Natural killer cell (primary cell): ENCODE results near the gene RAI14. TPM values are rescaled to one million over a fixed set of nuclear protein-coding genes. Genes with fewer than 3 reads are reported as not detected.

Source experiments
- ATAC-seq, 3 donors: fragments of 150-1000 bp in 2 of 3; fragments of 200-7000 bp in 1 of 3; cut with Tn5 transposase; 1 replicate in 1 of 3; 2 replicates in 2 of 3; pipeline ENCODE4 v1.10.0; 2021; ENCODE audit warnings: mild to moderate bottlenecking in 2 of 3, moderate library complexity in 2 of 3
- DNase-seq, 2 donors: peaks; one replicate each; pipeline versions ENCODE4 v3.0.0 to v3.0.0-alpha.2; 2013 to 2021; ENCODE audit warnings: mixed read lengths in 1 of 2
- H3K27ac ChIP-seq: one replicate; pipeline ENCODE4 v1.5.1; 2013; ENCODE audit warnings: mild to moderate bottlenecking, low read length
- H3K27me3 ChIP-seq: one replicate; pipeline ENCODE4 v1.6.1; 2013; ENCODE audit warnings: low read length; ENCODE audit not compliant: control insufficient read depth, insufficient read depth
- H3K36me3 ChIP-seq: one replicate; pipeline ENCODE4 v1.6.1; 2013; ENCODE audit warnings: low read length; ENCODE audit not compliant: control insufficient read depth, insufficient read depth
- H3K4me1 ChIP-seq: one replicate; pipeline ENCODE4 v1.6.1; 2013; ENCODE audit warnings: low read length; ENCODE audit not compliant: control insufficient read depth, insufficient read depth
- H3K4me3 ChIP-seq: one replicate; pipeline ENCODE4 v1.5.1; 2013; ENCODE audit warnings: low read length
- H3K9me3 ChIP-seq: one replicate; pipeline ENCODE4 v1.6.1; 2013; ENCODE audit warnings: low read length; ENCODE audit not compliant: control insufficient read depth, insufficient read depth
- H3K27ac Mint-ChIP-seq, 2 donors: one replicate each; pipeline ENCODE4 v1.8.0; 2022; ENCODE audit warnings: mild to moderate bottlenecking in 2 of 2, mixed read lengths in 2 of 2, moderate library complexity in 1 of 2
- H3K27me3 Mint-ChIP-seq, 2 donors: one replicate each; pipeline ENCODE4 v1.8.0; 2022; ENCODE audit warnings: low read depth in 2 of 2, mixed read lengths in 2 of 2
- H3K36me3 Mint-ChIP-seq: one replicate; pipeline ENCODE4 v1.8.0; 2022; ENCODE audit warnings: mixed read lengths
- H3K4me1 Mint-ChIP-seq, 2 donors: one replicate each; pipeline ENCODE4 v1.8.0; 2022; ENCODE audit warnings: mixed read lengths in 2 of 2
- H3K4me3 Mint-ChIP-seq: one replicate; pipeline ENCODE4 v1.8.0; 2022; ENCODE audit warnings: mild to moderate bottlenecking, moderate library complexity, mixed read lengths
- H3K9me3 Mint-ChIP-seq, 2 donors: one replicate each; pipeline ENCODE4 v1.8.0; 2022; ENCODE audit warnings: mixed read lengths in 2 of 2
- WGBS: methylation state at CpG from one replicate; pipeline ENCODE4 v1.1.7; 2013; ENCODE audit warnings: missing lambda C conversion rate; ENCODE audit not compliant: insufficient coverage; 5-methylcytosine and 5-hydroxymethylcytosine counted together
- intact Hi-C: fragments of 100-400 bp; cut with micrococcal nuclease; formaldehyde crosslinking; loops from one replicate; pipeline ENCODE4 v1.14.2; 2022
- total RNA-seq, 4 donors: library from RNA; stranded (reverse); fragments of 120-200 nt in 1 of 4; gene quantifications; one replicate each; pipeline versions ENCODE4 v1.2.3 to v1.2.4, GENCODE V29; 2013 to 2022
- TF ChIP-seq, protein P1 (sequence below): fragments of 200-600 bp; IDR thresholded peaks from one replicate; pipeline ENCODE4 v1.8.0; 2022; ENCODE audit warnings: antibody characterized with exemption

Gene RAI14
- total RNA-seq, 3 donors from 2014 or later (not counting 1 experiment from before 2014, with no cell fraction given): 0.40 to 2.9 (median 2.8) TPM

- H3K27ac Mint-ChIP-seq: no peak overlapping the region
- peaks cover 4 to 7% of the 10 kb centered on the region in 2 donors for H3K27me3 Mint-ChIP-seq
- no peak overlapping the region for H3K4me3 Mint-ChIP-seq
- H3K9me3 Mint-ChIP-seq: no peaks in the 10 kb centered on the region
- DNase-seq: no peak
- H3K27ac ChIP-seq: no peak overlapping the region
- no peak overlapping the region for H3K4me3 ChIP-seq
- WGBS: 84% methylated on average over 4 of the region's 4 CpGs
- H3K9me3 ChIP-seq: no peaks in the 10 kb centered on the region
- no peaks in the 10 kb centered on the region for H3K36me3 ChIP-seq
- intact Hi-C loops: no loop called here
- TF ChIP-seq, protein P1, sequence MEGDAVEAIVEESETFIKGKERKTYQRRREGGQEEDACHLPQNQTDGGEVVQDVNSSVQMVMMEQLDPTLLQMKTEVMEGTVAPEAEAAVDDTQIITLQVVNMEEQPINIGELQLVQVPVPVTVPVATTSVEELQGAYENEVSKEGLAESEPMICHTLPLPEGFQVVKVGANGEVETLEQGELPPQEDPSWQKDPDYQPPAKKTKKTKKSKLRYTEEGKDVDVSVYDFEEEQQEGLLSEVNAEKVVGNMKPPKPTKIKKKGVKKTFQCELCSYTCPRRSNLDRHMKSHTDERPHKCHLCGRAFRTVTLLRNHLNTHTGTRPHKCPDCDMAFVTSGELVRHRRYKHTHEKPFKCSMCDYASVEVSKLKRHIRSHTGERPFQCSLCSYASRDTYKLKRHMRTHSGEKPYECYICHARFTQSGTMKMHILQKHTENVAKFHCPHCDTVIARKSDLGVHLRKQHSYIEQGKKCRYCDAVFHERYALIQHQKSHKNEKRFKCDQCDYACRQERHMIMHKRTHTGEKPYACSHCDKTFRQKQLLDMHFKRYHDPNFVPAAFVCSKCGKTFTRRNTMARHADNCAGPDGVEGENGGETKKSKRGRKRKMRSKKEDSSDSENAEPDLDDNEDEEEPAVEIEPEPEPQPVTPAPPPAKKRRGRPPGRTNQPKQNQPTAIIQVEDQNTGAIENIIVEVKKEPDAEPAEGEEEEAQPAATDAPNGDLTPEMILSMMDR: no peak
- ATAC-seq: no peak
- H3K4me1 Mint-ChIP-seq: no peaks in the 10 kb centered on the region
- H3K36me3 Mint-ChIP-seq: no peaks in the 10 kb centered on the region
- no peaks in the 10 kb centered on the region for H3K4me1 ChIP-seq
- H3K27me3 ChIP-seq: no peaks in the 10 kb centered on the region
These were observed 28.3 kb downstream of the RAI14 start for GRCh38 chr5:34684281-34684979.

DNA sequence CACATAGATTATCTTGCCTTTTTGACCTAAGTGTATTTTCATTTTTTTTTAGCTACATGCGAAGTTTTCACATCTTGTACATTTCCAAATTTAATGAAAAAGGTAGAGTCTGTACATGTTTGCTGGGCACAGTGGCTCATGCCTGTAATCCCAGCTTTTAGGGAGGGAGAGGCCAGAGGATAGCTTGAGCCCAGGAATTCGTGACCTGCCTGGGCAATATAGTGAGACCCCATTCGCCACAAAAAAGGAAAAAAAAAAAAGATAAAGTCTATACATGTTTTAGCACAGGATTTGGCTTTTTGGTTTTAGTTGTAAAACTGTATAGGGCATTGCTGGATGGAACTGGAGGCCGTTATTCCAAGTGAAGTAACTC lies 28.8 kb downstream of the RAI14 start:
- peaks cover 4 to 7% of the 10 kb centered on the region in 2 donors for H3K27me3 Mint-ChIP-seq
- no peaks in the 10 kb centered on the region for H3K27me3 ChIP-seq
- 75% methylated on average over 3 of the region's 4 CpGs for WGBS
- H3K9me3 ChIP-seq: no peaks in the 10 kb centered on the region
- intact Hi-C loops: no loop called here
- no peaks in the 10 kb centered on the region for H3K4me1 Mint-ChIP-seq
- no peak for ATAC-seq
- H3K27ac ChIP-seq: no peak overlapping the region
- no peaks in the 10 kb centered on the region for H3K4me1 ChIP-seq
- TF ChIP-seq, protein P1: no peak
- no peak overlapping the region for H3K4me3 Mint-ChIP-seq
- no peak overlapping the region for H3K27ac Mint-ChIP-seq
- H3K36me3 ChIP-seq: no peaks in the 10 kb centered on the region
- no peaks in the 10 kb centered on the region for H3K36me3 Mint-ChIP-seq
- no peak overlapping the region for H3K4me3 ChIP-seq
- no peaks in the 10 kb centered on the region for H3K9me3 Mint-ChIP-seq
- DNase-seq: no peak

- no peaks in the 10 kb centered on the region for H3K36me3 Mint-ChIP-seq
- intact Hi-C loops: no loop called here
- no peak overlapping the region for H3K4me3 Mint-ChIP-seq
These were observed 29.5 kb downstream of the RAI14 start for GRCh38 chr5:34685485-34686165.

More at GRCh38 chr5:34685485-34686165, 29.5 kb downstream of the RAI14 start:
- H3K4me1 ChIP-seq: no peaks in the 10 kb centered on the region
- H3K4me3 ChIP-seq: no peak overlapping the region
- Mint-ChIP-seq H3K4me1 (no peaks in the 10 kb centered on the region), H3K27ac (no peak overlapping the region), H3K9me3 (no peaks in the 10 kb centered on the region), H3K27me3 (peaks cover 4 to 7% of the 10 kb centered on the region in 2 donors)
- 89% methylated on average over 1 of the region's 1 CpG for WGBS
- no peaks in the 10 kb centered on the region for H3K9me3 ChIP-seq
- ATAC-seq (no peak), DNase-seq (no peak)
- H3K27me3 ChIP-seq: no peaks in the 10 kb centered on the region
- no peaks in the 10 kb centered on the region for H3K36me3 ChIP-seq
- H3K27ac ChIP-seq: no peak overlapping the region
- TF ChIP-seq, protein P1: no peak
